GM19193 (cell line): ENCODE data around the gene FHIP2A.

Experiments
- POLR2A ChIP-seq: IDR thresholded peaks from 4 replicates; pipeline ENCODE4 v1.6.1; 2011; ENCODE audit not compliant: insufficient read depth, insufficient read length; ENCODE audit errors: extremely low read depth

The FHIP2A gene

GRCh38 chr10:114808982-114809381, 12.6 kb upstream of the FHIP2A start:
- TF ChIP-seq POLR2A = no peak

- no peak for TF ChIP-seq POLR2A
These were observed 10.7 kb upstream of the FHIP2A start for GRCh38 chr10:114810926-114811325.

GRCh38 chr10:114811862-114812261, 9.7 kb upstream of the FHIP2A start:
- no peak for TF ChIP-seq POLR2A

GRCh38 chr10:114815791-114816190, 5.8 kb upstream of the FHIP2A start:
- TF ChIP-seq POLR2A = no peak

GRCh38 chr10:114816308-114816707, 5.3 kb upstream of the FHIP2A start:
- no peak for TF ChIP-seq POLR2A

GRCh38 chr10:114819322-114819721, 2.3 kb upstream of the FHIP2A start:
- TF ChIP-seq POLR2A = no peak

- no peak for TF ChIP-seq POLR2A
These were observed 399 bp downstream of the FHIP2A start for GRCh38 chr10:114821915-114822443.

- TF ChIP-seq POLR2A = no peak
These were observed 980 bp downstream of the FHIP2A start for GRCh38 chr10:114822444-114823076.

- no peak for TF ChIP-seq POLR2A
These were observed 1.5 kb downstream of the FHIP2A start for GRCh38 chr10:114823077-114823463.

GRCh38 chr10:114824391-114824790, 2.8 kb downstream of the FHIP2A start:
- no peak for TF ChIP-seq POLR2A

GRCh38 chr10:114825513-114826253, 4.1 kb downstream of the FHIP2A start:
- TF ChIP-seq POLR2A = no peak

- TF ChIP-seq POLR2A = no peak
These were observed 7.8 kb downstream of the FHIP2A start for GRCh38 chr10:114829160-114829909.

GRCh38 chr10:114831186-114831867, 9.7 kb downstream of the FHIP2A start:
- no peak for TF ChIP-seq POLR2A

- no peak for TF ChIP-seq POLR2A
These were observed 16.1 kb downstream of the FHIP2A start for GRCh38 chr10:114837690-114838089.

GRCh38 chr10:114839901-114840300, 18.3 kb downstream of the FHIP2A start:
- TF ChIP-seq POLR2A = no peak
